D721Med (cell line): ENCODE data around the gene SESTD1.

ENCODE experiments used
- DNase-seq: peaks from one replicate; pipeline ENCODE4 v3.0.0; 2011; ENCODE audit warnings: low spot score; ENCODE audit not compliant: insufficient read length
- FAIRE-seq: peaks from 2 replicates; lab custom pipeline; 2011; peaks lifted over from hg19 to GRCh38; lab: Jason Lieb, UNC
- CTCF ChIP-seq: IDR thresholded peaks from 2 replicates; pipeline ENCODE4 v1.5.1; 2012; ENCODE audit warnings: mild to moderate bottlenecking, control low read depth; ENCODE audit not compliant: insufficient read depth; ENCODE audit errors: missing control alignments

Gene SESTD1

GRCh38 chr2:179277429-179278196 is 13.0 kb upstream of the SESTD1 start:
- no peak for DNase-seq
- no peak for FAIRE-seq
- no peak for TF ChIP-seq CTCF

- no peak for TF ChIP-seq CTCF
- DNase-seq (no peak), FAIRE-seq (no peak)
Observed at GRCh38 chr2:179275253-179276012, 10.8 kb upstream of the SESTD1 start.

- DNase-seq (no peak), FAIRE-seq (no peak)
- TF ChIP-seq CTCF, result no peak
Observed at GRCh38 chr2:179274749-179275148, 10.1 kb upstream of the SESTD1 start.

- DNase-seq, result no peak
Observed at GRCh38 chr2:179273461-179273962, 8.9 kb upstream of the SESTD1 start.

GRCh38 chr2:179272406-179273192 is 8.0 kb upstream of the SESTD1 start:
- TF ChIP-seq CTCF, result no peak
- no peak for DNase-seq
- no peak for FAIRE-seq

More at GRCh38 chr2:179273461-179273962, 8.9 kb upstream of the SESTD1 start:
- no peak for FAIRE-seq
- TF ChIP-seq CTCF, result no peak

- DNase-seq (no peak), FAIRE-seq (no peak)
- no peak for TF ChIP-seq CTCF
Observed at GRCh38 chr2:179270689-179271088, 6.1 kb upstream of the SESTD1 start.
